Activated CD4-positive, alpha-beta T cell treated with anti-CD3 and anti-CD28 coated beads, Interleukin-2, amount 50 U/mL, for 24 hours (primary cell): ENCODE data around the gene TNS1.

ENCODE experiments used
- DNase-seq, 2 donors: peaks; one replicate each; pipeline ENCODE4 v3.0.0-alpha.2; 2020; ENCODE audit warnings: low read depth in 1 of 2, low spot score in 1 of 2

The TNS1 gene

DNA sequence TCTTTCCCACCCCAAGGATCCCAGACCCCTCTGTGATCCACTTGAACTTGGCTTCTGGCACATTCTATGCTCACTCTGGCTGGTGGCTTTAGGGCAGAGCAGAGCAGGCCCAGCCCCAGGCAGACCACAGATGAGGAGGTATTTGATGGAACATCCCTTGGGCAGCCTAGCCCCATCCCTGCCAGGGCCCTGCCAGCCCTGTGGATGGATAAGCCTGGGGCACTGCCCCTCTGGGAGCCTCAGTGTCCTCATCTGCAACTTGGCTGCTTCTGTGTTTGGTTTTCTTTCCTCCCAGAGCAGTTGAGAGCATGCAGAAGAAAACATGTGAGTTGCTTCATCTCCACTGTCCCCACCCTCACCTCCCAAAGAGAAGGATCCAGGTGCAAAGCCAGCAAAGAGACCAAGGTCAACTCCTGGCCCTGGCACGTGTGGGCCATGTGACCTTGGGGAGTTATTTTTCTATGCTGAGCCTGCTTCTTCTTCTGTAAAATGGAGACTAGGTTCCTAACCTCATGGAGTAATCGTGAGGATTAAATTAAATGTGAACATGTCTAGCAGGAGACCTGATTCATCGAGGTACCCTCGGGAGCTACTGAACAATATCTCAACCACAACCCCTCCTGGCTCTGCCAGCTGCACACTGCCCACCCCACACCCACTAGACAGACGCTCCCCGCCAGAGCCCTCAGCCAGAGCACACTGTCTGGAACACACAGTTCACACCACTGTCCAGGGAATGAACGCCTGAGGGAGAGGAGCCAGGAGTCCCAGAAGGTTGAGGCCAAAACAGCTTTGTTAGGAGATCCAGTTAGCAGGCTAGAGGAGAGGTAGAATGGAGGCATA lies 14.6 kb upstream of the TNS1 start:
- no peak for DNase-seq

DNA sequence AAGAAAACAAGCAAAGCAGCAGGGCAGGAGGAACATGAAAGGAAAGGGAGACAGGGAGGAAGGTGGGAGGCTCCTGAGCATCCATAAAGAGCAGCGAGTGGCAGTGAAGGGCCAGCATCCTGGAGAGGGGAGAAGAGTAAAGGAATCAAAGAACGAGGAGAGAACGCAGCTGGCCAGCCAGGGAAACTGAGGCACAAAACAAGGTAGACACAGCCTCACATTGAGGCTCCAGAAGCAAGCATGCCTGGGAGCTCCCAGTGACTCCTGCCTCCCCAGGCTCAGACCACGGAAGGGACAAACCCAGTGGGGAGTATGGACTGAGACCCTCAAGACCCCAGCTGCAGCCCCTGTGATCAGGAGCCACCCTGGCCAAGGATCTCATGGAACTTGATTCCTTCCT lies 14.0 kb upstream of the TNS1 start:
- no peak for DNase-seq

DNA sequence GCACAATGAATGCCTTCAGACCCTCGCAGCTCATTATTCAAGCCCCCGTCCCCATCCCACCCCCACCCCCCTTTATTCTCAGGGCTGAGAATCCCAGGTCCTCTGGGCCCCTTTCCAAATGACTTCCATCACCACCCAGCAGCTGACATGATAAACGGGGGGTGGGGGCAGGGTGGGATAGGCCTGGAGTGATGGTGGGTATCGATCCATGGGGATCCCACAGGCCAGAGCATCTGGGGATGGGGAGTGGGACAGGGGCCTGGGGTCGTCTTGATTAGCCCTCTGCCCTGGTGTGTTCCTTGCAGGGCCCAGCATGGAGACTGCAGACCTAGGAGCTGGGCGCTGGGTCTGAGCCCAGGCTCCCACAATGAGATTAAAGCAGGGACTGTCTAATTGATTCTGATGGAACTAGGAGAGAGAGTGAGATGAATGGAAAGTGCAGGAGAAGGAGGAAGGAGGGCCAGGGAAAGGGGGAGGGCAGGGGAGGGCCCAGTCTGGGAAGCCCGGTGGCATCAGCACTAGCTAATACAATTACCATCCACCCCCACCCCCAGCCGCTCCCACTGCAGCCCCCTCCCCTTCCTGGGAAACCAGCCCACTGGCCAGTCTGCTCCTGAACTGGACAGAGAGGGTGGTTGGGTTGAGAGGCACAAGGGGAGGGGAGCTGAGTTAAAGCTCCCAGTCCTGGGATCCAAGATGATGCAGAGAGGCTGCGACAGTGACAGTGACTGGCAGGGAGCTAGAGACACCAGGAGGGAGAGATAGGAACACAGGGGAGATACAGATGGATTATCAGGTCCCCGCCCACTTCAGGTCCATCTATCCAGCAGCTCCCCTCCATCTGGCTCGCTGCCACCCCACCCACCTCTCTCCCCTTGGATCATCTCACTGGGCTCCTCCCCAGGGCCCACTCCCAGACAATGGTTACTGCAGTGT lies 13.1 kb upstream of the TNS1 start:
- no peak for DNase-seq

DNA sequence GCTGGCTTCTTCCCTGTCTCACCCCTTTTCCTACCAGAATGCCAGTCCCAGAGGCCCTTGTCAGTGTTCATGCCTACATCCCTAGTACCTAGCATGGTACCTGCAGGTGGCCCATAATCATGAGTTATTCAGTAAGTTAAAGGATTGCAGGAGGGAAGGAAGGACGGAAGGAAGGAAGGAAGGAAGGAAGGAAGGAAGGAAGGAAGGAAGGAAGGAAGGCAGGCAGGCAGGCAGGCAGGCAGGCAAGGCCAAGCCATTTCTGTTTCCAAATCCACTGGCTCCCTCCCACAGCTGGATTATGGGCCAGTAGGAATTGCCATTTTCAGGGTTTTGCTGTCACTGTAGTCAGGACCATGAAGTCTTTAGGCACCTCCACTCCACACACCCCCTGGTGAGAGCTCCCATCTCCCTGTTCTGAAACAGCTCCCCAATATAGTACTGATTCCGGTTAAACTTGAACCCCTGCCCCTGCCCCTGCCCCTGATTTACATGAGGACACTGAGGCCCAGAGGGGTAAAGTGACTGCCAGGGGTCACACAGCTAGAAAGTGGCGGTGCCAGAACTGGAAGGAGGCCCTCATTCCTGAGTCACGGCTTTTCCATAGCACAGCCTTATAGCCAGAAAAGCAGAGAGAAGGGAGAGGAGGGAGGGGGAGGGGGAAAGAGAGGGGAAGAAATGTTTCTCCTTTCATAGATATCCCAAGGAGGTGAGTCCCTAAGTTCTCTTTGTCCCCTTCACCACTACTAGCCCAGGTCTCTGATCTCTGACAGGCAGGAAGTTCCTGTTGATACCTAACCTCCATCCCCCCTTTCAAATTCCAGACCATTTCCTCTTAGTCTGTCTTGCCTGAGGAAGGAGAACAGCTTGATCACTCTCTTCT lies 12.2 kb upstream of the TNS1 start:
- no peak for DNase-seq

DNA sequence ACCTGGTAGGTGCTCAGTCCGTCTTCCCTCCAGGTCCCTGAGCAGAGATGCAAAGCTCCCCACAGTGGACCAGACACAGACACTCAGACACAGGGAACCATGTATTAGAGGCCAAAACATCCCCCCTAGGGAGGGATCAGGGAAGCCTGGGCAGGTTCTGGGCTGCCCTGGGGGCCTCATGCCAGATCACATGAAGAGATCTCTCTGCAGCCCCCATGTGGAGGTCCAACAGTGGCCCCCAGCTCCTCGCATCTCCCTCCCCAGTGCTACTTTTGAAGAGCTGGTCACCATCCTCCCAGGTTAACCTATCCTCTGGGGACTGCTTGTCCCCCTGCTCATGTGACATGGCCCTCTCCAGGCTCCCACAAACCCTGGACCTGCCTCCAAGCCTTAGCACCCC lies 10.5 kb upstream of the TNS1 start:
- no peak for DNase-seq

DNA sequence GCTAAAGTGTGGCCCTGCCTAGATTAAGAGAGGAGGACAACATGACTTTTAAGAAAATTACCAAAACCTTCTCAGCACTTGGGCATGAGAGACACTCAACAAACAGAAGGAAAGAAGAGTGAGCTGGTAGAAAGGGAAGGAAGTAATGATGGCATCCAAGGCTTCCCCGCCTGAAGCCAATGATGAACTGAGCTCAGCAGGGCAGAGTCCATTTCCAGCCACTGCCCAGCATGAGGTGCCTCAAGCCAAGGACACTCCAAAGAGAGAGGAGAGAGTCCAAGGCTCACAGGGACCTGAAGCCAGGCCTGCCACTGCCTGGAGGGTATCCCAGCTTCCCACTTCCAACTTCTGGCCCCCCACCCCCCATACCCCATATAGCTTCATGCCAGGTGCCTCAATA lies 9.5 kb upstream of the TNS1 start:
- DNase-seq, result no peak

DNA sequence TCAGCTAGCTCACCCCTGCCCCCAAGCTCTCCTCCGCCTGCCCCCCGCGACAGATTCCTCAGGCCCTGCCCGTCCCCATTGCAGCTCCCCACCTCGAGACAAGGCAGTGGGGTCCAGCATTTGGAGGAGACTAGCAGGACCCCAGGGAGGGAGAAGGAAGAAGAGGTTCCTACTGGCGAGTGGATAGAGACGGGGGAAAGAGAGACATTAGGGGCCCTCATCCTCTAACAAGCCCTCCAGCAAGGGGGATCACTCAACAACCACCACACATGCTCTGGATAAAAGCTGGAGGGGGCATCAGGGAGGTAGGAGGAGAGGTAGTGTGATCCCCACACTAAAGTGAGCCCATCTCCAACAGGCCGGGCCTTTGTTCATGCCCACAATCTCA lies 8.9 kb upstream of the TNS1 start:
- DNase-seq, result no peak

DNA sequence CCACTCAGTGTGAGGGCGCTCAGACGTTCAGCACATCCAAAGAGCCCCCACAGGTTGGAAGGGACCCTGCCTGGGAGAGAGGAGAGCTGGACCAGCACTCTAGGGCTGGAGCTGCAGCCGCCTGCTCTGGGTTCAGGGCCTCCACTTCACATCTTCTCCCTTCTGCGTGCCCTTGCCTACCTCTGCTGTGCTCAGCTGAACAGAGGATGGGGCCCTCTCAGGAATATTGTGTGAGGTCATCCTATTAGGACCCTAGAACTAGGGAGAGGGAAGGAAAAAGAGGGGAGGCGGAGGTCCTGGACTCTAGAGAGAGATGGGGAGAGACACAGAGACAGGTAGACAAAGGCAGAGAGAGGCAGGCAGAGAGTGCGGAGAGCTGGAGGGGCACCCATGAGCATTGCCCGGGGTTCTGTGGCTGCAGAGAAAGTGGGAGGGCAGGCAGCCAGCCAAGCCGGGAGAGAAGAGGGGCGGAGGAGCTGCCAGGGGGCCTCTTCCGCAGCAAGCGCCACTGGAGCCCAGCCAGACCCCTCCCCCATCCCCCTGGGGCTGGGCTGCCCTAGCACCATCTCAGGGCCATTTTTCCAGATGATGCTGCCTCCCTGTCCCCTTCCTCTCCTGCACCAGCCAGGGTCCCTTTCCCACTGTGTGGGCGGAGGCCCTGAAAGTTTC lies 8.3 kb upstream of the TNS1 start:
- DNase-seq, result no peak

DNA sequence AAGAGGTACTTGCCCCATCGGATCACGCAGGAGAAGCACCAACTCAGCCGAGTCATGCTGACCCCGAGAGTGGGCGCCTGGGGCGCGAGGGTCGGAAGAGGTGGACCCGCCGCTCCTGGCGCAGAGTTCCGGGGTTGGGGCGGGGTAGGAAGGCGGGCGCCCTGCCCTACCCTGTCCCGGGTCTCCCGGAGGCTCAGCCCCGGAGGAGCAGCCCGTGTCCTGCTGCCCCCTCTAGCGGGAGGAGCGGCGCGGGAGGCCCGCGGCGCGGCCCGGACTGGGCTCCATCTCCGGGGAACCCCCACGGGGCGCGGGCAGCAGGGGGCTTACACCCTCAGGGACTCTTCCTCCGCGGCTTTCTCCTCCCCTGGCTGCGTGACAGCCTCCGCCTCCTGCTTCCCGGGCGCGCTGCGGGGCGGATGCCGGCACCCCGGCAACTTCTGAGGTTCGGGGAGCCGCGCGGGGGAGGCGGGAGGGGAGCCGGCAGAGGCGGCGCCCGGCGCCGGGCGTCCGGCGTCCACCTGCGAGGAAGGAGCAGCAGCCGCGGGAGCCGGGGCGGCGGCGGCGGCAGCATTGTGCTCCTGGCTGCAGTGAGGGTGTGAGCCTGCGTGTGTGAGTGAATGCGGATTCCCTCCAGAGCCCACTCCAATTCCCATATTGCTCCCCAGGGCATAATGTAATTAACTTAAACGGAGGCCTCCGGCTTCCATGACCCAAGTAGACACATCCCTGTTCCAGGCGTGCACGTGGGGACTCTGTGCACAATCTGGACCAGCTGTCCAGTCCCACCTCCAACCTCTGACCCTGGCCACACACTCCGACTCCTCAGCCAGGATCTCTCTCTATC lies 7.6 kb upstream of the TNS1 start:
- no peak for DNase-seq

DNA sequence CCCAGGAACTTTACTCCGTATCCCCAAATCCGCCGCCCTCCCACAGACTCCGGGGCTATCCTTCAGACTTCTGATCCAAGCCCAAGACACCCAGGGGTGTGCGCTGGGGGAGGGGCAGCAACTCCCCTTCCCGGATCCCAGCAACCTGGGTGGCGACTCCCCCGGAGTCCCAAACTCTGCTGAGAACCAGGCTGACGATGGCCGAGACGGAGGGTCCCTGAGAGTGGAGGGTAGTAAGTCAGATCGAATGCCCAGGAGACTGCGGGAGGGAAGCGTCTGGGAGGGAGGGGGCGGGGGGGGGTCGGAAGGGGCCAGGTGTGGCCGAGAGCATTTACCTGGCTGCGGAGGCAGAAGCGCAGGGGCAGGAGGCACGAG lies 7.0 kb upstream of the TNS1 start:
- DNase-seq, result no peak

DNA sequence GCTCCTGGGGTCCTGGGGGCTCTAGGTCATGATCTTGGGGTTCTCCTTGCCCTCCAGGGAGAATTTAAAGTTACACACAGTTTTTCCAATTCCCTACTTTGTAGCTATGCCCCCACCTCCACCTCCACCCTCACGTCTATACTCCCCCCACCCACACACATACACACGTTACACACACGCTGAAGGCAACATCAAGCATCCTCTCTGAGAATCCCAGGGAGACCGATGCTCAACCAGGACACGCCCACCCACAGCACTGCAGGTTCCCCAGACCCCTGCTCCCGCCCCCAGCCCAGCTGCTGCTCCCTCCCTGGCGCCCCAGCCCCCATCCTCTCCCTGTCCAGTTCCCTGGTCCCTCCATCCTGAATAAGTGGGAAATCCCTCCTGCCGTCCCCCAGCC lies 6.4 kb upstream of the TNS1 start:
- DNase-seq, result no peak

DNA sequence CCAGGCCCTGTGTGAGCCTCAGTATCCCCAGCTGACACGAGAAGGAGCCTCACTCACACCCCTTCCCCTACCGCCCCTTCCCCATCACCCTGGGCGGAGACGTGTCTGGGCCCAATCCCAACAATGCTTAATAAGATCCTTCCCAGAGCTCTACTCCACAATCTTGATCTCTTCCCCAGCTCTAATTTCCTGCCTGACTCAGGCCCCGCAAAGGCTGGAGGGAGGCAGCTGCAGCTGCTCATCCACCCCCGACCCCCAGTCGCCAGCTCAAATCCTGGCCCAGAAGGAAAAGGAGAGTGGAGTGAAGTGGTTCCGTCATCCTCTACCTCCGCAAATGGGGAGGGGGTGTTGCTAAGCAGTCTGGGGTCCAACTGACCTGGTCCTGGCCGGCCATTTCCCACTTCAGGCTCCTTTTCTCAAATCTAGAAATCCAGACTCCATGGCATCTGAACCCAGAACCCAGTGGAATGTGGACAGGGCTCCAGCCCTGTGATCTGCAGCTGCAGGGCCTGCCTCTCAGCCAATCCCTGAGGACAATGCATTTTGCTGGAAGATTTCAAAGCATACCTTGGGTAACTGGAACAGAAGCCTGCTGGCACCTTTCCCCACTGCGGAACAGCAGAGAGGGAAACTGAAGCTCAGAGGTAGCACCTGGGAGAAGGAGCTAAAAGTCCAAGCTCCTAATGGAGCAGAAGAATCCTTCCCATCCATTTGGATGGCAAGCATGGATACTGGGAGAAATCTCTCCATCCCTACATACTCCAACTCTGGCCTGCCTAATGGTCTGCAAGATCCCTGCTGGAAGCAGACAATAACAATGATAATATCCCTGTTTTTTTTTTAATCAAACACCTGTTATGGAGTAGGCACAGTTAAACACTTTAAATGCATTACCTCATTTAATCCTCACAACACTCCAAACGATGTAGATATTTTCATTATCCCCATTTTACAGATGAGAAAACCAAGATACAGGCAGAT lies 5.6 kb upstream of the TNS1 start:
- no peak for DNase-seq

DNA sequence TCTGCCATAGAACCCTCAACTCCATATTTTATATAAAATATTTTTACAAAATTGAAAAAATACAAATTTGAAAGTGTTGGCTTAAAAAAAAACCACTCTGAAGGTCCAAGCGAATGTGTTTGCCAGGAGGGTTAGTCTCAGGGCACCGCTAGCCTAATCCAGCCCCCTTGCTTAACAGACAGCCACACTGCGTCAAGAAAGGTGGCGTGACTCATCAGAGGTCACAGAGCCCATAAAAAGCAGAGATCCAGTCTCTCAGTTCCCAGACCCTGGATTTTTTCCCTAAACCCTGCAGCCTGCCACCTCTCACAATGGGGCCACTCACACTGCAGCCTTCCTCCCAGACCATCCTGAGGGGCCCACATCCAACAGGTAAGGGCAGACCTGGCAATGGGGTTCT lies 3.9 kb upstream of the TNS1 start:
- DNase-seq, result no peak

DNA sequence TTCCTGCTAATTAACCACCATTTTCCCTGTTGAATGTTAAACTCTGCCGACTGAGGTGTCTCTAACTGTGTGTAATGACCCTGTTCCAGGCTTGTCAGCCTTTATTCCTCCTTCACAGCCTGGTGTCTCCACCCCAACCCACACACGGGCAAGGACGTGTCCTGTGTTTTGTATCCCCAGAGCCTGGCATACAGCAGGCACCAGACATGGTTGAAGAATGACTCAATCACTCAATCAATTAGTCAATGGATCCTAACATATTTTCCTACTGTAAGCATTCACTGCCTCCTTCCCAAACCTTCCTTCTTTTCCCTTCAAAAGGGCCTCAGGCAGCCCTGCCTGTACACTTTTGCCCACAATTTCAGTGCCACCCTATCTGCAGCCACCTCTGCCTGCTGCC lies 2.7 kb upstream of the TNS1 start:
- no peak for DNase-seq

DNA sequence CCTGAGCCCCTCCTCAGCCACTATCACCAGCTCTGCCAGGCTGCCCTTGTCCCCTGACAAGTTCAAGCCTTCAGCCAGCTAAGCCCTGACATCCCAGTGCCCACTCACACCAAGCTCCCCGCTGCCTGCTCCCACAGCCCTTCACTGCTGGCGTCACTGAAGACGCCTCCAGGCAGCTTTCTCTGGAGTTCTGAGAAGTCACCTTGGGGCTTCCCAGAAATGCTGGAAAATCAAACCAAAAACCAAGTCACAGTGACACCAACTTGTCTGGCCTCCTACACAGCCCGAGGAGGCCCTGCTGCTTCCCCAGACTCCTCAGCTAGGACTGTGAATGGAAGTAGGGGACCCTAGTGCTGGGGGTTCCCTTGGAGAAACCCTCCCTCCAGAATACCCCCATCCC lies 2.2 kb upstream of the TNS1 start:
- no peak for DNase-seq

DNA sequence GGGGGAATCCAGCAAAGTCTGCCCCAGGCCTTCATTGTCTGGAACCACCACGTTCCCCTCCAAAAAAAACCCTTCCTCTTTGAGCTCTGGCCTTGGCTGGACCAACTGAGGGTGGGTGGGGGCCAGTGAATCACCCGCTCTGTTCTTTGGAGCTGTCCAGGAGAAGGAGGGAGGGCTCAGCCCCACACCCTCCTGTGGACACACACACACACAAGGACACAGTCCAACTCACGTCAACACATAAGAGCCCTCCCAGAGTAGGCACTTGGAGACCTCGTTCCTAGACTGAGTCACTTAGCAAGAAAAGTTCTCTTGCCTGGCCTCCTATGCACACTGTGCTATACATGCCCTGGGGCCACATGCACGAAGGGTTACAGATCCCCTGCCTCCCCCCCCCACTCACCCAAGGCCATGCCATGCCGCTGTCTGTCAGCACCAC lies 1.2 kb upstream of the TNS1 start:
- no peak for DNase-seq

DNA sequence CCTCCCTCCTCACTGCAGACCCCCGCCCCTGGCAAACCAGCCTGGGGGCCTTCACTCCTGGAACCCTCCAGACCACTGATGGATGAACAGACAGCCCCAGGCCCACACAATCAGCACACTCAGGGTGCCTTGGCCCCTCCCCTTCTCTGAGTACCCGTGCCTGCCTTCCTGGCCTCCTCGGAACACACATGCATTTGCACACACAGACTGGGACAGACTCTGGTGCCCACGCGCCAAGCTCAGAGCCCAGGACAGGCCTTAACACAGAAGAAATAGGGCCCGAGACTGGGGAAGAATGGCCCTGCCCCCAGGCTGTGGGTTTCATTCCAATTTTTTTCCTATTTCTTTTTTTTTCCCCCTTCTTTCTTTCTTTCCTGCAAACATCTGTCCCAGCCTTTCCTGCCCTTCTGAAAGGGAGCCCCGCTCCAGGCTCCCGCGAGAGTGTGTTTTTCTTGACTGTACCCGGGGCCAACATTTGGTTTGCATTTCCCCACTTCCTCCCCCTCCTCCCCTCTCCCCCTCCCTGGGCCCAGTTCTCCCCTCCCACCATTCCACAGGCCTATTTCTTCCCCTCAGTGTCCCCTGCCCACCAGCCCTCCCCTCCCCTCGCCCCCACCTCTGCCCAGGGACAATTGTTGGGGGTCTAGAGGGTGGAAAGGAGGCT lies 618 bp upstream of the TNS1 start:
- no peak for DNase-seq

DNA sequence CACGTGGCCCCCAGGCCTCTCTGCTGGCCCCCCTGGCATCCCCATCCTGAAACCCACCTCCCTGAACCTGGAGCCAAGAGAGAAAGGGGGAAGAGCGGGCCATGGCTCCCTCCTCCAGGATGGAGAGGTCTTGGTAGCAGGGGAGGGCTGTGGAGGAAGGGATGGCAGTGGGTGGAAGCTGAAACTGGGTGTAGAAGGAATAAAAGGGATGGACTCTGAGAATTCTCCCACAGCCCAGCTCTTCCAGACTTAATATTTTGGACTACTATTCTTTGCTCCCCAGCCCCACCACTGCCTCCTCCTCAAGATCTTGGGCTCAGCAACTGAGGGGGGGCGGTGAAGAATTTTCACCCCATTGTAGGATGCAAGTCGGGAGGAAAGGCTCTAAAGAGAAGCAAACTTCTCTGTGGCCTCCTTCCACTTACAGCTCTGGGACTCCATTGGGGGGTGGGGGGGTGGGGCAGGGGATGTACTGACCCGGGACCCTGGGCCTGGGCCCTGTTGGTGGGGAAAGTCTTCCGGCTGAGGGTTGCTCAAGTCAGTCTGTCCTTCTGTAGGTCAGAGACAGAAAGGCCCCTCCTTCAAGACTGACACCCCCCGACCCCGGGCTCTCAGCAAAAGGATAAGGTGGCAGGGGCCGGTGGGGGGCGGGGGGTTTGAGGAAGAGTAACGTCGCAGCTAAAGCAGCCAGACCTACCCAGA lies 501 bp downstream of the TNS1 start:
- no peak for DNase-seq
